Caco-2 (cell line): ENCODE results near the gene CHRFAM7A. TPM values are rescaled to one million over a fixed set of nuclear protein-coding genes. Genes with fewer than 3 reads are reported as not detected.
"Not testable (repeated sequence)": the region's sequence is repeated elsewhere in the genome, so short reads cannot be mapped to it uniquely, and the experiment has no call there.

Source experiments
- Bru-seq: library from RNA; stranded (reverse); fragments of 400-500 nt; gene quantifications from one replicate; lab custom pipeline; 2021; lab: Mats Ljungman, UMichigan
- BruChase-seq, 2 experiments: library from RNA; stranded (reverse); fragments of 400-500 nt; gene quantifications; one replicate each; lab custom pipeline; 2021; lab: Mats Ljungman, UMichigan
- BruUV-seq: library from RNA; stranded (reverse); fragments of 400-500 nt; replicated peaks from 2 replicates; lab custom pipeline; 2021; lab: Mats Ljungman, UMichigan
- CTCF ChIA-PET: fragments of 300-600 bp; sonication (Branson Sonifier 250); formaldehyde crosslinking; loops from one replicate; lab custom pipeline; 2022; ENCODE audit warnings: antibody characterized with exemption; lab: Charles Lee
- POLR2A ChIA-PET: fragments of 300-600 bp; sonication (Branson Sonifier 250); formaldehyde crosslinking; loops from one replicate; lab custom pipeline; 2022; ENCODE audit warnings: antibody characterized with exemption; lab: Charles Lee
- DNase-seq, 2 experiments: peaks; one replicate each; pipeline versions ENCODE4 v3.0.0 to v3.0.0-alpha.2; 2020 to 2022
- H3K27me3 ChIP-seq: replicated peaks from 2 replicates; pipeline ENCODE4 v1.6.0; 2011; ENCODE audit warnings: low read length; ENCODE audit not compliant: control insufficient read depth, insufficient read depth
- H3K36me3 ChIP-seq: 2 replicates; pipeline ENCODE4 v1.5.1; 2011; ENCODE audit warnings: low read length; ENCODE audit not compliant: control insufficient read depth, insufficient read depth
- H3K4me1 ChIP-seq: fragments of 250-450 bp; sonication (Bioruptor Pico); 2 replicates; pipeline ENCODE4 v1.5.1; 2020; ENCODE audit warnings: mild to moderate bottlenecking
- H3K4me3 ChIP-seq: 2 replicates; pipeline ENCODE4 v1.5.1; 2011; ENCODE audit warnings: low read depth, mild to moderate bottlenecking, control low read depth, low read length
- H3K9me3 ChIP-seq: fragments of 250-450 bp; sonication (Bioruptor Pico); 2 replicates; pipeline ENCODE4 v1.5.1; 2020; ENCODE audit warnings: mild to moderate bottlenecking, moderate library complexity
- H3K27ac Mint-ChIP-seq: one replicate; pipeline ENCODE4 v1.8.0; 2022; ENCODE audit warnings: mixed read lengths; ENCODE audit not compliant: unreplicated experiment
- H3K27me3 Mint-ChIP-seq: one replicate; pipeline ENCODE4 v1.8.0; 2022; ENCODE audit warnings: mixed read lengths; ENCODE audit not compliant: insufficient read depth, unreplicated experiment
- H3K36me3 Mint-ChIP-seq: one replicate; pipeline ENCODE4 v1.8.0; 2022; ENCODE audit warnings: mild to moderate bottlenecking, mixed read lengths; ENCODE audit not compliant: insufficient read depth, unreplicated experiment
- H3K4me1 Mint-ChIP-seq: one replicate; pipeline ENCODE4 v1.8.0; 2022; ENCODE audit warnings: low read depth, mixed read lengths; ENCODE audit not compliant: unreplicated experiment
- H3K4me3 Mint-ChIP-seq: one replicate; pipeline ENCODE4 v1.8.0; 2022; ENCODE audit warnings: mild to moderate bottlenecking, moderate library complexity, mixed read lengths; ENCODE audit not compliant: unreplicated experiment
- H3K9me3 Mint-ChIP-seq: one replicate; pipeline ENCODE4 v1.8.0; 2022; ENCODE audit warnings: mixed read lengths; ENCODE audit not compliant: unreplicated experiment
- intact Hi-C: fragments of 100-400 bp; cut with micrococcal nuclease; formaldehyde crosslinking; loops from one replicate; pipeline ENCODE4 v1.10.0; 2022; ENCODE audit not compliant: unreplicated experiment
- long read RNA-seq: library from polyadenylated mRNA; stranded (forward); transcript quantifications from one replicate; pipeline ENCODE4 v2.0.0, GENCODE V29; 2022
- total RNA-seq: library from RNA; stranded (reverse); gene quantifications from 2 replicates; pipeline ENCODE4 v1.2.3, GENCODE V29; 2022

CHRFAM7A gene
- total RNA-seq (not detected in 2 replicates), Bru-seq, nascent RNA (not detected), BruChase-seq, experiment 1, labeled RNA remaining after a 2-hour chase (not detected), BruChase-seq, experiment 2, labeled RNA remaining after a 6-hour chase (not detected)
- long read RNA-seq: 0 reads

GRCh38 chr15:30392766-30393663 is at the start of gene CHRFAM7A:
TSS of gene CHRFAM7A (minus strand) at chr15:30393540. CDS start at chr15:30383351, 10,189 bp downstream.
- H3K36me3 Mint-ChIP-seq, POLR2A ChIA-PET, CTCF ChIA-PET, H3K27ac Mint-ChIP-seq, H3K9me3 ChIP-seq, H3K9me3 Mint-ChIP-seq, DNase-seq, BruUV-seq, H3K27me3 Mint-ChIP-seq, H3K4me3 Mint-ChIP-seq, H3K4me1 ChIP-seq, H3K36me3 ChIP-seq, H3K4me3 ChIP-seq, H3K27me3 ChIP-seq, H3K4me1 Mint-ChIP-seq, intact Hi-C loops: not testable (repeated sequence)

- H3K4me3 ChIP-seq, H3K27me3 Mint-ChIP-seq, H3K4me1 ChIP-seq, H3K9me3 ChIP-seq, BruUV-seq, H3K27me3 ChIP-seq, H3K36me3 ChIP-seq, H3K4me3 Mint-ChIP-seq, CTCF ChIA-PET, H3K36me3 Mint-ChIP-seq, H3K9me3 Mint-ChIP-seq, intact Hi-C loops, POLR2A ChIA-PET, H3K27ac Mint-ChIP-seq, DNase-seq, H3K4me1 Mint-ChIP-seq: not testable (repeated sequence)
Measured at GRCh38 chr15:30438348-30438747, 45.0 kb upstream of the CHRFAM7A start.

GRCh38 chr15:30435878-30436277 is 42.5 kb upstream of the CHRFAM7A start:
- H3K4me3 Mint-ChIP-seq, DNase-seq, H3K9me3 Mint-ChIP-seq, H3K36me3 ChIP-seq, CTCF ChIA-PET, H3K36me3 Mint-ChIP-seq, intact Hi-C loops, POLR2A ChIA-PET, H3K4me1 ChIP-seq, H3K4me3 ChIP-seq, H3K27me3 Mint-ChIP-seq, BruUV-seq, H3K27me3 ChIP-seq, H3K4me1 Mint-ChIP-seq, H3K9me3 ChIP-seq, H3K27ac Mint-ChIP-seq: not testable (repeated sequence)

GRCh38 chr15:30420723-30421122 is 27.4 kb upstream of the CHRFAM7A start:
- CTCF ChIA-PET, POLR2A ChIA-PET, H3K4me1 Mint-ChIP-seq, H3K9me3 Mint-ChIP-seq, H3K36me3 Mint-ChIP-seq, H3K36me3 ChIP-seq, H3K27me3 ChIP-seq, intact Hi-C loops, H3K9me3 ChIP-seq, H3K27ac Mint-ChIP-seq, BruUV-seq, H3K4me3 ChIP-seq, H3K27me3 Mint-ChIP-seq, DNase-seq, H3K4me1 ChIP-seq, H3K4me3 Mint-ChIP-seq: not testable (repeated sequence)

- H3K27me3 Mint-ChIP-seq, intact Hi-C loops: not testable (repeated sequence)
Measured at GRCh38 chr15:30414160-30414559, 20.8 kb upstream of the CHRFAM7A start, which contains the start of gene GOLGA8R. TSS of gene GOLGA8R (minus strand) at chr15:30414260. CDS start at chr15:30414162, 98 bp downstream.

GRCh38 chr15:30407636-30408035 is 14.3 kb upstream of the CHRFAM7A start:
- H3K27me3 ChIP-seq, H3K4me1 ChIP-seq, H3K9me3 ChIP-seq, H3K4me1 Mint-ChIP-seq, H3K36me3 ChIP-seq, POLR2A ChIA-PET, H3K27me3 Mint-ChIP-seq, intact Hi-C loops, CTCF ChIA-PET, H3K9me3 Mint-ChIP-seq, H3K36me3 Mint-ChIP-seq, BruUV-seq, H3K4me3 Mint-ChIP-seq, H3K4me3 ChIP-seq, H3K27ac Mint-ChIP-seq: not testable (repeated sequence)
- DNase-seq: peak in 1 of 2 experiments; percentile 9

More at GRCh38 chr15:30414160-30414559, 20.8 kb upstream of the CHRFAM7A start, which contains the start of gene GOLGA8R:
- BruUV-seq, H3K4me3 Mint-ChIP-seq, H3K27me3 ChIP-seq, H3K4me1 Mint-ChIP-seq, H3K9me3 Mint-ChIP-seq, H3K4me3 ChIP-seq, H3K4me1 ChIP-seq, H3K27ac Mint-ChIP-seq, H3K36me3 ChIP-seq, DNase-seq, H3K9me3 ChIP-seq, POLR2A ChIA-PET, H3K36me3 Mint-ChIP-seq, CTCF ChIA-PET: not testable (repeated sequence)
